DMS79 (cell line): ENCODE results near the gene DNAH2.

Source experiments
- DNase-seq: peaks from one replicate; lab custom pipeline; 2025; lab: John Stamatoyannopoulos, UW

Gene DNAH2

GRCh38 chr17:7820231-7820630 is 102.7 kb downstream of the DNAH2 start:
- no peak for DNase-seq

DNA sequence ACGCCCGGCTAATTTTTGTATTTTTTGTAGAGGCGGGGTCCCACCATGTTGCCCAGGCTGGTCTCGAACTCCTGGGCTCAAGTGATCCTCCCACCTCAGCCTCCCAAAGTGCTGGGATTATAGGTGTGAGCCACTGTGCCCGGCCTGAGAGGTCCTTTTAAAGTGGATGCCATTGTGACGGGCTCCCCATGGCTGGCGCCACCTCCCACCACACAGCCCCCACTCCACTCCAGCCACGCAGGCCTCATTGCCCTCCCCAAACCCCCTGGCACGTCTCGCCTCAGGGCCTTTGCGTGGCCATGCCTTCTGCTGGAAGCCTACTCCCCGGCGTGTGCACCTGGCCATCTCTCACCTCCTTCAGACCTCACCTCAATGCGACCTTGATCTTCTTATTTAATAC is 104.6 kb downstream of the DNAH2 start:
- DNase-seq: no peak

- no peak for DNase-seq
Observed at GRCh38 chr17:7823581-7824001, 106.0 kb downstream of the DNAH2 start.

- no peak for DNase-seq
Observed at GRCh38 chr17:7824021-7824924, 106.7 kb downstream of the DNAH2 start.

GRCh38 chr17:7825206-7825990 is 107.9 kb downstream of the DNAH2 start:
- no peak for DNase-seq

GRCh38 chr17:7830616-7831015 is 113.1 kb downstream of the DNAH2 start:
- no peak for DNase-seq

GRCh38 chr17:7831233-7831632 is 113.7 kb downstream of the DNAH2 start:
- DNase-seq: no peak

DNA sequence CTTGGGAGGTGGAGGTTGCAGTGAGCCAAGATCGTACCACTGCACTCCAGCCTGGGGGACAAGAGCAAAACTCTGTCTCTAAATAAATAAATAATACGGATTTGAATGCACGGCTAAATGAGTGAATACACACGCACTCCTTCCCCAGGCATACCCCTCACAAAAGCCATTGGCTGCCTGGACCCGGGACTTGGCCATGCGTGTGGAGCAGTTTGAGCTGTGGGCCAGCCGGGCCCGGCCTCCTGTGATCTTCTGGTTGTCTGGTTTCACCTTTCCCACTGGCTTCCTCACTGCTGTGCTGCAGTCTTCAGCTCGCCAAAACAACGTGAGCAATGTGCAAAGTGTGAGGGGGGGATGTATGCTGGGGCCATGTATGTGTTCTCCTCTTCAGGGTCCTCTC is 114.9 kb downstream of the DNAH2 start:
- DNase-seq: no peak

GRCh38 chr17:7833011-7833794 is 115.7 kb downstream of the DNAH2 start:
- no peak for DNase-seq

GRCh38 chr17:7833795-7834541 is 116.4 kb downstream of the DNAH2 start, which contains the start of gene KDM6B:
Gene KDM6B (plus strand): TSS chr17:7834217. CDS start chr17:7845555, 11,338 bp downstream.
- peak; percentile 75 for DNase-seq

GRCh38 chr17:7834542-7834956 is 117.0 kb downstream of the DNAH2 start:
- DNase-seq: no peak

GRCh38 chr17:7834957-7835813 is 117.6 kb downstream of the DNAH2 start:
- peak; percentile 96 for DNase-seq

DNA sequence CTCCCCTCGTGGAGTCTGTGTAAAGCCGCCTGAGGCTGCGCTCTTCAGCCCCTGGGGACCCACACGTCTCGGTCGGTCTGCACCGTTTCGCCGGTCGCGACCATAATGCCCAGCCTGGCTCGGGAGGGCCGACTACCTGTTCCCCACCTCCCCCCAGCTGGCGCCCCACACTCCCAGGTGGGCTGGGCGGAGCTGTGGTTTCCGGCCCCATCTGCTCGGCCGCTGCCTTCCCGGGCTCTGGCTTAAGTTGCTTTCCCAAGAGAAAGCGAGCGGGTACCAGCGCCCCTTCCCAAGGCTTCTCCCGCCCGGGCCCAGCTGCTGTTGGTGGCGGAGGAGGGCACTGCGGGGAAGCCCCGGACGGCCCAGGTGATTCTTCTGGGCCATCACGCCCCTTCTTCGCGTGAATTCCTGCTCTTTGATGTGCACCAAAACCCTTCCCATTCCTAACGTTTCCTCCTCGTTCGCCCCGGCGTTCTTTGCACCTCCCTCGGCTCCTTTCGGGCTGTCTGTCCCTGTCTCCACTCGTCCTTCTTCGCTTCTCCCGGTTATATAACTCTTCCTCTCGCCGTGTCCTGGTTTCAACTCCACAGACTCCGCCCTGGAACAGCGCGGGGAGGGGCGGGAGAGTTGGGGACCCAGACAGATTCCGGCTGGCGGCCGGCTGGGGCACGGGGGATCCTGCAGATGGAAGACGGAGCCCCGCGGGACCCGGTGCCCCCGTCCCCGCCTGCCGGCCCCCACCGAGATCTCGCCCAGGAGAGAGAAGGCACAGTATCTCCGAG is 118.5 kb downstream of the DNAH2 start:
- DNase-seq: peak; percentile 58

- DNase-seq: peak; percentile 99
Observed at GRCh38 chr17:7836596-7837407, 119.3 kb downstream of the DNAH2 start.

GRCh38 chr17:7837408-7838088 is 120.0 kb downstream of the DNAH2 start:
- DNase-seq: peak; percentile 37

GRCh38 chr17:7838090-7839075 is 120.8 kb downstream of the DNAH2 start:
- peak; percentile 45 for DNase-seq
